Vagina (tissue), 2 donors: Measurements from ENCODE around the gene CYTH4.

ENCODE experiments used
- POLR2A ChIP-seq, 2 donors: fragments of 450-650 bp; IDR thresholded peaks; one replicate each; pipeline ENCODE4 v1.6.1; 2017; ENCODE audit warnings: antibody characterized with exemption in 2 of 2, mild to moderate bottlenecking in 2 of 2, moderate library complexity in 2 of 2
- TF ChIP-seq, protein P1 (sequence below), 3 experiments: fragments of 450-650 bp in 2 of 3; fragments of 200-600 bp in 1 of 3; sonication (generic) in 1 of 3; IDR thresholded peaks; one replicate each; pipeline ENCODE4 v1.5.1; 2017 to 2019; ENCODE audit warnings: antibody characterized with exemption in 3 of 3, mild to moderate bottlenecking in 2 of 3, moderate library complexity in 2 of 3

DNA sequence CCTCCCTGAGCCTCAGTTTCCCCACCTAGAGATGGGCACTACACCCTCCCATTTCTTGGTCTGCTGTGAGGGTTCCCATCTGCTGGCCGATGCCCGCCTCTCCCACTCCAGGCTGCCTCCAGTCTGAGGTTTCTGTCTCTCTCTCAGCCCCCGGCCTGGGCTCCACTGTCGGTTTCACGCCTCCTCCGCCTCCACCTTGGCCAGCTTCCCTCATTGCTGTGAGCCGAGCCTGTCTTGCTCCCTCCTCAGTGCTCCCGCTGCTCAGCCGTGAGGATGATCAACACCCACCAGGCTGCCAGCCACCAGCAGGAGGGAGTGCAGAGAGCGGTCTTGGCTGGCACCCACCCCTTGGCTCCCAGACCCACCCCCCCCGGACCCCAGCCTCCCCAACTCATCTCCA, 61.0 kb downstream of the CYTH4 start:
- TF ChIP-seq, protein P1, sequence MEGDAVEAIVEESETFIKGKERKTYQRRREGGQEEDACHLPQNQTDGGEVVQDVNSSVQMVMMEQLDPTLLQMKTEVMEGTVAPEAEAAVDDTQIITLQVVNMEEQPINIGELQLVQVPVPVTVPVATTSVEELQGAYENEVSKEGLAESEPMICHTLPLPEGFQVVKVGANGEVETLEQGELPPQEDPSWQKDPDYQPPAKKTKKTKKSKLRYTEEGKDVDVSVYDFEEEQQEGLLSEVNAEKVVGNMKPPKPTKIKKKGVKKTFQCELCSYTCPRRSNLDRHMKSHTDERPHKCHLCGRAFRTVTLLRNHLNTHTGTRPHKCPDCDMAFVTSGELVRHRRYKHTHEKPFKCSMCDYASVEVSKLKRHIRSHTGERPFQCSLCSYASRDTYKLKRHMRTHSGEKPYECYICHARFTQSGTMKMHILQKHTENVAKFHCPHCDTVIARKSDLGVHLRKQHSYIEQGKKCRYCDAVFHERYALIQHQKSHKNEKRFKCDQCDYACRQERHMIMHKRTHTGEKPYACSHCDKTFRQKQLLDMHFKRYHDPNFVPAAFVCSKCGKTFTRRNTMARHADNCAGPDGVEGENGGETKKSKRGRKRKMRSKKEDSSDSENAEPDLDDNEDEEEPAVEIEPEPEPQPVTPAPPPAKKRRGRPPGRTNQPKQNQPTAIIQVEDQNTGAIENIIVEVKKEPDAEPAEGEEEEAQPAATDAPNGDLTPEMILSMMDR (IDR thresholded peaks at IDR 0.05): no peak
- no peak for TF ChIP-seq POLR2A (IDR thresholded peaks at IDR 0.05)
